PFSK-1 (cell line): ENCODE measurements around the gene KCNG2.

Experiments used
- FOXP2 ChIP-seq: optimal IDR thresholded peaks from 2 replicates; pipeline ENCODE3; 2011; ENCODE audit warnings: borderline replicate concordance, control low read depth, inconsistent platforms; ENCODE audit not compliant: insufficient read depth; ENCODE audit errors: extremely low read length, extremely low read depth
- POLR2AphosphoS5 ChIP-seq: IDR thresholded peaks from 2 replicates; pipeline ENCODE4 v1.6.1; 2012; ENCODE audit warnings: low read depth, mild to moderate bottlenecking, control low read depth, low read length, moderate library complexity
- REST ChIP-seq, 2 experiments: IDR thresholded peaks; 2 replicates each; pipeline versions ENCODE4 v1.6.1 to v1.8.0; 2011 to 2012; ENCODE audit warnings: low read depth in 2 of 2, low read length in 2 of 2, control low read depth in 1 of 2, inconsistent platforms in 1 of 2, mild to moderate bottlenecking in 1 of 2, moderate library complexity in 1 of 2; ENCODE audit not compliant: insufficient read depth in 1 of 2
- SIN3A ChIP-seq: IDR thresholded peaks from 2 replicates; pipeline ENCODE4 v1.6.1; 2012; ENCODE audit warnings: mild to moderate bottlenecking, low read length, moderate library complexity, borderline replicate concordance; ENCODE audit not compliant: insufficient read depth
- TAF1 ChIP-seq: IDR thresholded peaks from 2 replicates; pipeline ENCODE4 v1.6.1; 2012; ENCODE audit warnings: low read length, control low read depth, borderline replicate concordance; ENCODE audit not compliant: insufficient read depth

GRCh38 chr18:79941473-79942119 lies 143.9 kb downstream of the KCNG2 start:
- no peak for TF ChIP-seq TAF1
- TF ChIP-seq POLR2AphosphoS5 = no peak
- no peak for TF ChIP-seq REST (IDR thresholded peaks at IDR 0.05; ENCODE audit: insufficient read depth in 1 of 2, low read depth in 2 of 2, low read length in 2 of 2)
- TF ChIP-seq SIN3A = no peak
- TF ChIP-seq FOXP2 = no peak
